A673 (cell line): ENCODE data around the gene CD53. TPM values are rescaled to one million over a fixed set of nuclear protein-coding genes. Genes with fewer than 3 reads are reported as not detected.

Experiments used
- BruUV-seq: library from RNA; stranded (reverse); fragments of 400-500 nt; replicated peaks from 2 replicates; lab custom pipeline; 2021; lab: Mats Ljungman, UMichigan
- CTCF ChIA-PET: fragments of 300-600 bp; sonication (Branson Sonifier 250); formaldehyde crosslinking; loops from one replicate; lab custom pipeline; 2022; ENCODE audit warnings: antibody characterized with exemption; lab: Charles Lee
- POLR2A ChIA-PET: fragments of 300-600 bp; sonication (Branson Sonifier 250); formaldehyde crosslinking; loops from one replicate; lab custom pipeline; 2022; ENCODE audit warnings: antibody characterized with exemption; ENCODE audit not compliant: low non-redundant PET; lab: Charles Lee
- DNase-seq: peaks from one replicate; pipeline ENCODE4 v3.0.0-alpha.2; 2015; ENCODE audit warnings: low spot score
- H3K27ac ChIP-seq: fragments of 200-600 bp; sonication (generic); 2 replicates; pipeline ENCODE4 v1.5.1; 2016; ENCODE audit warnings: mixed run types, low read depth, mild to moderate bottlenecking, mixed read lengths, antibody characterized with exemption, low read length; ENCODE audit not compliant: poor library complexity, severe bottlenecking
- H3K27me3 ChIP-seq: fragments of 200-600 bp; sonication (generic); replicated peaks from 2 replicates; pipeline ENCODE4 v1.6.1; 2017; ENCODE audit warnings: mixed run types, low read depth, mild to moderate bottlenecking, mixed read lengths, antibody characterized with exemption, low read length; ENCODE audit not compliant: insufficient read depth, poor library complexity
- H3K36me3 ChIP-seq: fragments of 200-600 bp; sonication (generic); 2 replicates; pipeline ENCODE4 v1.6.1; 2016; ENCODE audit warnings: mixed run types, mild to moderate bottlenecking, mixed read lengths, antibody characterized with exemption, low read length; ENCODE audit not compliant: insufficient read depth, poor library complexity, severe bottlenecking
- H3K4me1 ChIP-seq: fragments of 200-600 bp; sonication (generic); 2 replicates; pipeline ENCODE4 v1.6.1; 2017; ENCODE audit warnings: mixed run types, mild to moderate bottlenecking, mixed read lengths, antibody characterized with exemption, low read length; ENCODE audit not compliant: insufficient read depth, poor library complexity, severe bottlenecking
- H3K4me3 ChIP-seq: fragments of 200-600 bp; sonication (generic); 2 replicates; pipeline ENCODE4 v1.5.1; 2016; ENCODE audit warnings: low read depth, mixed run types, mild to moderate bottlenecking, mixed read lengths, low read length; ENCODE audit not compliant: poor library complexity, severe bottlenecking
- H3K9me3 ChIP-seq: fragments of 200-600 bp; sonication (generic); 2 replicates; pipeline ENCODE4 v1.6.1; 2016; ENCODE audit warnings: mixed run types, low read depth, mild to moderate bottlenecking, mixed read lengths, antibody characterized with exemption, low read length; ENCODE audit not compliant: poor library complexity, severe bottlenecking
- CTCF ChIP-seq: fragments of 300-800, 200-600 bp; sonication (generic); conservative IDR thresholded peaks from 2 replicates; pipeline ENCODE4 v1.5.1; 2017; ENCODE audit warnings: low read depth, mild to moderate bottlenecking, antibody characterized with exemption, low read length, moderate library complexity, mixed read lengths
- EZH2 ChIP-seq: fragments of 200-600 bp; sonication (generic); IDR thresholded peaks from 2 replicates; pipeline ENCODE4 v1.6.1; 2017; ENCODE audit warnings: borderline replicate concordance, low read depth, mild to moderate bottlenecking, mixed read lengths, antibody characterized with exemption, low read length; ENCODE audit not compliant: poor library complexity, severe bottlenecking
- intact Hi-C: fragments of 100-400 bp; cut with micrococcal nuclease; formaldehyde crosslinking; loops from one replicate; pipeline ENCODE4 v1.10.0; 2022; ENCODE audit not compliant: unreplicated experiment
- total RNA-seq: library from RNA; stranded (reverse); gene quantifications from 2 replicates; pipeline ENCODE4 v1.2.3, GENCODE V29; 2021

The CD53 gene
- total RNA-seq, 1 experiment from 2014 or later: 0.19 TPM

- intact Hi-C loops: no loop called here
- Histone ChIP-seq H3K27ac (no peak overlapping the region), H3K4me1 (no peaks in the 10 kb centered on the region), H3K9me3 (no peaks in the 10 kb centered on the region), H3K27me3 (no peaks in the 10 kb centered on the region), H3K36me3 (no peaks in the 10 kb centered on the region), H3K4me3 (no peak overlapping the region)
- DNase-seq: no peak
- CTCF ChIA-PET: no interaction called here
- BruUV-seq: no TSS peak
- TF ChIP-seq EZH2 (no peak), CTCF (no peak)
- POLR2A ChIA-PET: no interaction called here
These were observed 31.0 kb downstream of the CD53 start for GRCh38 chr1:110903853-110904500.

- no peaks in the 10 kb centered on the region for H3K27me3 ChIP-seq
- no peak overlapping the region for H3K4me3 ChIP-seq
- H3K27ac ChIP-seq: no peak overlapping the region
- TF ChIP-seq EZH2 (no peak), CTCF (no peak)
- ChIA-PET CTCF (no interaction called here), POLR2A (no interaction called here)
- BruUV-seq: no TSS peak
- peaks cover 9% of the 10 kb centered on the region for H3K4me1 ChIP-seq
- no peaks in the 10 kb centered on the region for H3K36me3 ChIP-seq
- peaks cover 6% of the 10 kb centered on the region for H3K9me3 ChIP-seq
- DNase-seq: no peak
- intact Hi-C loops: no loop called here
These were observed 39.8 kb downstream of the CD53 start for GRCh38 chr1:110912784-110913183.

GRCh38 chr1:110914676-110915075 lies 41.7 kb downstream of the CD53 start:
- Histone ChIP-seq H3K27ac (no peak overlapping the region), H3K27me3 (no peaks in the 10 kb centered on the region), H3K4me1 (peaks cover 9% of the 10 kb centered on the region), H3K9me3 (peaks cover 6% of the 10 kb centered on the region), H3K4me3 (no peak overlapping the region), H3K36me3 (no peaks in the 10 kb centered on the region)
- no peak for TF ChIP-seq CTCF
- TF ChIP-seq EZH2: no peak
- no peak for DNase-seq
- no TSS peak for BruUV-seq
- ChIA-PET CTCF (no interaction called here), POLR2A (no interaction called here)
- intact Hi-C loops: no loop called here
